Measurements from ENCODE around the gene DGKI. TPM values are rescaled to one million over a fixed set of nuclear protein-coding genes. Genes with fewer than 3 reads are reported as not detected.

The DGKI gene
- total RNA-seq, 1 experiment from 2014 or later: 0.55 TPM

GRCh38 chr7:137579913-137580640 is 266.7 kb downstream of the DGKI start:
- H3K9me3 Mint-ChIP-seq: no peaks in the 10 kb centered on the region
- H2AFZ ChIP-seq (ENCODE audit: low read length): no peak overlapping the region
- no peak overlapping the region for H3K9ac ChIP-seq (ENCODE audit: extremely low read depth, insufficient read length, low read length)

More at GRCh38 chr7:137579913-137580640, 266.7 kb downstream of the DGKI start:
- no peaks in the 10 kb centered on the region for H3K27me3 Mint-ChIP-seq (ENCODE audit: low read depth)
- no peak overlapping the region for H2AK5ac ChIP-seq (ENCODE audit: insufficient read length, low read length)
- H3K27ac ChIP-seq (ENCODE audit: insufficient read length, low read depth, low read length): no peak overlapping the region
- H3K14ac ChIP-seq (ENCODE audit: insufficient read depth, low read length): no peak overlapping the region
- TF ChIP-seq CTCF (conservative IDR thresholded peaks at IDR 0.05): no peak
- H3K4me2 ChIP-seq (ENCODE audit: insufficient read depth, insufficient read length, low read length): no peak overlapping the region
- no peaks in the 10 kb centered on the region for H3K36me3 Mint-ChIP-seq (ENCODE audit: insufficient read depth in 1 of 3, low read depth in 3 of 3)
- H4K5ac ChIP-seq (ENCODE audit: insufficient read length, low read depth, low read length): no peak overlapping the region
- no peak overlapping the region for H3K4me3 Mint-ChIP-seq
- no peak overlapping the region for H2BK5ac ChIP-seq (ENCODE audit: insufficient read length, low read length)
- peaks cover 6 to 11% of the 10 kb centered on the region in 2 experiments for H3K4me1 Mint-ChIP-seq
- no peak overlapping the region for H3K27ac Mint-ChIP-seq
- H3K79me2 ChIP-seq (ENCODE audit: insufficient read depth, low read length): no peaks in the 10 kb centered on the region
- H3K18ac ChIP-seq (ENCODE audit: insufficient read length, low read depth, low read length): no peak overlapping the region
- no peak overlapping the region for H2BK15ac ChIP-seq (ENCODE audit: low read depth, low read length)
- H3K79me1 ChIP-seq (ENCODE audit: insufficient read depth, low read depth, low read length, poor library complexity, severe bottlenecking): no peaks in the 10 kb centered on the region
- DNase-seq: no peak
- H3K4ac ChIP-seq (ENCODE audit: low read depth, low read length): no peak overlapping the region
- no peak overlapping the region for H4K8ac ChIP-seq (replicated peaks; ENCODE audit: insufficient read length, low read depth, low read length)
- no CpG with 5 or more reads among the region's 2 CpGs for WGBS (ENCODE audit: extremely low coverage, insufficient read length, low lambda C conversion rate)
- no peak overlapping the region for H2BK20ac ChIP-seq (ENCODE audit: low read depth, low read length, poor library complexity, severe bottlenecking)
- no peak overlapping the region for H3T11ph ChIP-seq (ENCODE audit: low read length)
- H3K27me3 ChIP-seq (ENCODE audit: insufficient read depth, low read length): no peaks in the 10 kb centered on the region
- H3K23me2 ChIP-seq (ENCODE audit: insufficient read length, low read depth, low read length, poor library complexity, severe bottlenecking): no peaks in the 10 kb centered on the region
- no peak overlapping the region for H4K91ac ChIP-seq (ENCODE audit: insufficient read length, low read depth, low read length)
- H4K20me1 ChIP-seq (ENCODE audit: control insufficient read depth, insufficient read depth, insufficient read length): no peaks in the 10 kb centered on the region
- no peak overlapping the region for H3K56ac ChIP-seq (ENCODE audit: insufficient read length, low read depth, low read length)
- no peak overlapping the region for H2BK120ac ChIP-seq (ENCODE audit: low read depth, low read length, poor library complexity, severe bottlenecking)
- no peaks in the 10 kb centered on the region for H3K9me3 ChIP-seq (ENCODE audit: control insufficient read depth, low read depth, low read length)
- peaks cover 4% of the 10 kb centered on the region; the same call in 1 of the 2 replicates for H3K4me1 ChIP-seq (ENCODE audit: insufficient read depth, low read length)
- H3K23ac ChIP-seq (ENCODE audit: insufficient read length, low read depth, low read length): no peak overlapping the region
- H2BK12ac ChIP-seq (ENCODE audit: insufficient read length, low read depth, low read length): no peak overlapping the region
